T-helper 9 cell (primary cell): ENCODE results near the gene TREML2.
A peak's percentile ranks its signal among the peaks of the same experiment; 100 is the strongest.
"Not testable (repeated sequence)": the region's sequence is repeated elsewhere in the genome, so short reads cannot be mapped to it uniquely, and the experiment has no call there.

Source experiments
- DNase-seq: peaks from one replicate; pipeline ENCODE4 v3.0.0-alpha.2; 2020

Gene TREML2

DNA sequence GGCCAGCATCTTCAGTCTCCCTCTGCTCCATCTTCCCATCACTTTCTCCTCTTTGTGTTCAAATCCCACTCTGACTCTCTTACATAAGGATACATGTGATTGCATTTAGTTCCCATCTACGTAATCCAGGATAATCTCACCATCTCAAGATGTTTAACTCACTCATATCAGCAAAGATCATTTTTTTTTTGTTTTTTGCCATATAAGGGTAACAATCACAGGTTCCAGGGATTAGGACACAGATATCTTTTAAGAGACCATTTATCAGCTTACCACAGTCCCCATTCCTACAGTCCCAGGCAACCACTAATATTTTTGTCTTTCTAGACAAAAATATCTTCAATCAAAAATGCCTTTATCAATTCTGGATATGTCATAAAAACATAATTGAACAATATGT is 3.2 kb upstream of the TREML2 start:
- no peak for DNase-seq

DNA sequence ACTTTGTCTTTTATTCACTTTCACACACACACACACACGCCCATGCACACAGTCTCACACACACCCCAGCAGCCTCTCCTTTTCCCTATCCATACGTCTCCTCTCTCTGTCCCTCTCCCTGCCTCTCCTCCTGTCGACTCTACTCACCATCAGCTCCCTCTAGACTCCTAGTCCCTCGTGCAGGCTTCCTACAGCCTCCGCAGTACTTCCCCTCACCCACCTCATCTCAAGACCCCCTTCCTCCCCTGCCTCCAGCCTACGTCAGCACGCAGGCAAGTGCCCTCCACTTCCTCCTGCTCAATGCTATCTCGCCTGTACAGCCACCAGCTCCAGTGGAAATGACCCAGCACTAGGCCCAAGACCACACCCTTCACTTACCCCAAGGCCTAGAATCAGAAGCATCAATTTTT is 820 bp upstream of the TREML2 start:
- no peak for DNase-seq

- DNase-seq = peak; percentile 21
Measured at GRCh38 chr6:41200296-41200900, 551 bp downstream of the TREML2 start.

GRCh38 chr6:41199552-41200246 is 1.2 kb downstream of the TREML2 start:
- no peak for DNase-seq

DNA sequence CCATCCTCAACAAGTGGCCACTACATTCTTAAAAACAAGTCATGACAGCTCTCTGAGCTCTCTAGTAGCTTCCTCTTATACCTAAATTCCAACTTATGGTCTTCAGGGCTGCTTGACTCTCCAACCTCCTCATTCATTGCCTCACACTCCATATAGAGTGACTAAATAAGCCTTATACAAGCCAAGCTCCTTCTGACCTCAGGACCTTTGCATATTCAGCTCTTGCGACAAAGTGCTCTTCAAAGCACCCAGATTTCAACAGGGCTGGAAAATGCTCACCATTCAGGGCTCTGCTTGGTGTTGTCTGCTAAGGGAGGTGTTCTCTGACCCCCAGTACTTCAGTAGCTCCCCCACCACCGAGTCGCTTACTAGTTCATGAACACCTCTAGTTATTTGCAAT is 3.7 kb downstream of the TREML2 start:
- DNase-seq = no peak

GRCh38 chr6:41194386-41194785 is 6.6 kb downstream of the TREML2 start:
- no peak for DNase-seq

GRCh38 chr6:41193884-41194283 is 7.1 kb downstream of the TREML2 start:
- DNase-seq = no peak

DNA sequence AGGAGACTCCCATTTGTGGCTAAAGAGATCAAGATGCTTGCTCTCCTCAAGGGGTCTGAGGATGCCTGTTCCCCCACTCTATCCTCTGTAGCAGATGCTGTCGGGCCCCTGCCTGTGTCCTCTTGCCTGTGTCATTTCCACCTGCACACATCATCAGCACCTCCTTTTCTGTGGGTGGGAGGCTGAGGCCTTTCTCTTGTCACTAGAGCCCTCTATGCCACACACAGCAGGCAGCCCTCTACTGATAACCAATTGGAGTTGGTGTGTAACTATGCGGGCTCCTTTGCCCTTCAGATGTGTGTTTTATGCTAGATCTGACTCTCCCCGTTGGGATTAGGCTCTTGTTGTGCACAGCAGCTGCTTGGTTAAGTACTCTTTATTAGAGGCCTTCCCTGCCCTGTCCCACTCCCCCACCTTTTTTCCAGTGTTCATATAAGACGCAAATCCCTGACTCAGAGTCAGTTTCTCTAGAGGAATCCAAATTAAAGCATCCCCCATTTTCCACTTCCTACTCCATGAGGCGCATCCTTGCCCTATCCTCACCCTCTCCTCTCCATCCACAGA is 7.7 kb downstream of the TREML2 start:
- DNase-seq = no peak

GRCh38 chr6:41191569-41191968 is 9.4 kb downstream of the TREML2 start:
- peak; percentile 20 for DNase-seq

GRCh38 chr6:41190791-41191190 is 10.2 kb downstream of the TREML2 start:
- DNase-seq = no peak

DNA sequence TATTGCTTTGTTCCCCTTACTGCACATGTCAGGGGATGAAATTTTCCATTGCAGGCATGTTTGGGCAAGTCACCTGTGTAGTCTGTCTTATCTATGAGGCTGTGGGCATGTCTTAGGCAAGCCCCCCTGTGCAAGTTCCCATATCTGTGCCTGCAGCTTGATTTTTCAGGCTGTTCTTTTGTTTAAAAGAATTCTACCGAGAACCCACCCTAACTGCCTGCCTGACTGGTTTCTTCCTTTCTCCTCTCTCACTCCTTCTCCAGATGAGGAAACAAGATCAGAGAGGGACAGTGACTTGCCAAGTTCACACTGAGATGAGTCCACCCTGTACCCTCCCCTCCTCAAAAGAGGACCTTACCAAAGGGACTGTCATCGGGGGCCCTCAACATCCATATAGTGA is 11.0 kb downstream of the TREML2 start:
- no peak for DNase-seq

DNA sequence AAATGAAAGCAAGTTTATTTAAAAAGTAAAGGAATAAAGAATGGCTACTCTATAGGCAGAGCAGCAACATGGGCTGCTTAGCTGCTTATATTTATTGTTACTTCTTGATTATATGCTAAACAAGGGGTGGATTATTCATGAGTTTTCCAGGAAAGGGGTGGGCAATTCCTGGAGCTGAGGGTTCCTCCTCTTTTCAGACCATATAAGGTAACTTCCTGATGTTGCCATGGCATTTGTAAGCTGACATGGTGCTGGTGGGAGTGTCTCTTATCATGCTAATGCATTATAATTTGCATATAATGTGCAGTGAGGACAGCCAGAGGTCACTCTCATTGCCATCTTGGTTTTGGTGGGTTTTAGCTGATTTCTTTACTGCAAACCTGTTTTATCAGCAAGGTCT is 11.9 kb downstream of the TREML2 start:
- DNase-seq = not testable (repeated sequence)

GRCh38 chr6:41187924-41188886 is 12.7 kb downstream of the TREML2 start:
- no peak for DNase-seq

DNA sequence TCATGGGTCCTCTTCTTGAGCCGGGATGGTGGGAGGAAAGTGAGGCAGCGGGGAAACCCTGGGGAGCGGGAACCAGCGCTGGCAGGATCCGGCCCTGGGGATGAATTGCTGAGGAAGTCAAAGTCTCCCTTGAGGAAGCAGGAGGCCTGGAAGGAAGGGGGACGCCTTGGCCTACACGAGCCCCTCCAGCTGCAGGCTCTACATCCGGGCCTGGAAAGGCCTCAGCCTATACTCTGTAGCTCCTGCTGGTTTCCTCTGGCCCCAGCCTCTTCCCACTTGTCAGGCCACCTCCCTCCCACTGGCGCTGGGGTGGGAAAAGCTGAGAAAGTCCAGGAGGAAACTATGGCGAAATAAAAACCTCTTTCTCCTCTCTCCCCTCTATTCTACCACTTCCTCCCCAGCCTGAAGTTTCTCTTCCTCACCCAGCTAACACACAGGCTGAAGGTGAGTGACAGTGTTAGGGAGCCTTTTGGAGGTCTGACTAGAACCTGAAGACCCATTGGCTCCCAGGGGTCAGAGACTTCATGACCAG is 14.9 kb downstream of the TREML2 start:
- no peak for DNase-seq

DNA sequence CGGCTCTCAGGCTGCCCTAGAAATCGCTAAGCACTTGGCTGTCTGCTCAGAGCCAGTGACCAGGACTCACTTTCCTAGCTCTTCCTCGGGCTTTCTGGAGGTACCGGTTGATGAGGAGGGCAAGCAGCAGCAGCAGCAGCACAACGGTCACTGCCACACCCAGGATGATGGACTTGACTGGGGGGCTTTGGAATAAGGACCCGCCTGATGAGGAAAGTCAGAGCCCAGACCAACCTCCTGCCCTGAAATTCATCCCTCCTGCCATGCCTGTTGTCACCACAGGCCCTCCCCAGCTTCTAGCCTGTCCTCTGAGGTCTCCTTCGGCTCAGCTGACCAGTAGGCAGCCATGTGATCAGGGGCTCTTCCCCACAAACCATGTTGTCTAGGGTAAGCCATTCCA is 16.2 kb downstream of the TREML2 start:
- no peak for DNase-seq

DNA sequence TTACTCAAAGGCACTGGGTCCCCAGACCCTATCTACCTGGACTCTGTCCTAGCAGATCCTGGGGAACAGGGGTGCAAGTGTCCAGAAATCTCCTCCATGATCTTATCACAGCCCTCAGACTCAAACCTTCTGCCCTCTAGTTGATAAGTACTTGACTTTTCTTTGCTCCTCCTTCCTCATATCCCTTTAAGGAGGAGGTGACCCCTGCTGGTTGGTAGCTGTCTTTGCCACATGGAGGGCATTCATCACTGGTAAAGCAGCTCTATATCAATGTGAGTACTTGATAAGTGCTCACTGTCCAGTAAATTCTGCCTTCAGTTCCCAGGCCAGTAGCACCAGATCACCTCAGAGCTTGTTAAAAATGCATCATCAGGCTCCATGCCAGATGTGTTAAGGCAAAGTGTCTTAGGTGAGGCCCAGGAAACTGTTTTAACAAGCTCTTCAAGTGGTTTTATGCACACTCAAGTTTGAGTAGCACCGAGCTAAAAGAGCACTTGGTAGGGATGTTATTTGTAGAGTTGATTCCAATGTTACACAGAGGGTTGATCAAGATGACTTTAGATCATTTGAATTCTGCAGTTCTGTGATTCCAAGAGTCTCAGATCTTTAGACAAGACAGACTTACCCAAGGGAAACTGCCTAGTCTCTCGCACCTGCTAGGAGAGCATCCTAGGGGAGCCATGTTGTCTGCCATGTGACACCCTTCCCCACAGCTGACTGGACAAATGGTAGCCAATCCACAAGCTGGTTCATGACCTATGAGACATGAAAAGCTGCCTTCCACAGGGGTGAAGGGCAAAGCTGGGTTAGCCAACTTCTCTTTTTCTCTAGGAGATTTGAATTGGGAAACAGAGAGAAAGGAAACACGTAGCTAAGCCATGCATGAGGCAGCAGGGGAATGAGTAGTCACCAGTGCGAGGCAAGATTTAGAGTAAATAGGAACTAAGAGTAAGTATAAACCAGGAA is 18.6 kb downstream of the TREML2 start:
- DNase-seq = peak; percentile 23

DNA sequence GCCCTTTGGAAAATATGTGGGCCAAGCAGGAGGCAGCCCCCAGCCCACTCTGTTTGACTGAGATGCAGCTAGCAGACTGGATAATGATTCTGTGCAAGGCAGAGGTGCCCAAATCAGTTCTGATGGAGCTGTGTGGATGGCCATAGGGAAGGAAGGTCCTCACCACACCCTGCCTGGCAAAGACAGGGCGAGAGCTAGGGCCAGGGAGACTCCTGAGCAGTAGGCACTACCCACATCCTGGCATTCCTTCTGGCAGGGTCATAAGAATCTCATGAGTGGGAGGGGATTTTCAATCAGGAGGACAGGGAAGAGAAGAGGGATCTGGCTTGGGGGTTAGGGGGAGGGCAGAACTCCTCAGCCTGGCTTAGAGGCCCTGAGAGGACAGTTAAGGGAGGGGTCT is 19.4 kb downstream of the TREML2 start:
- DNase-seq = no peak

DNA sequence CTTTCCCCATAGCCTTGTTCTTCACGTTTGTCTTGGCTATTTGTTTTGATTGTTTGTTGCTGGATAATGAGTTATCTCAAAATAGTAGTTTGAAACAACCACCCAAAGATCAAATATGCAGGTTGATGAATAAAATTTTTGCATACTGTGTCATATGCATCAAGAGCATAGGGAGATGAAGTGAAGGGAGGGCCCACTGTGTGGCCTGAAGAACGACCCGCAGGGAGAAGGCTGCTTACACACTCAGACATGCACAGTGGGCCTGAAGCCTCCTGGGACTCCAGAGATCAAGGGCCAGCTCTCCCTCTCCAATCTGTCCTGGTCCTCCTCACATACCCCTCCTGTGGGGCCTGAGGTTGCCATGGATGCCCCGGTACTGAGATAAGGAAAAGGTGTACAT is 21.8 kb downstream of the TREML2 start:
- no peak for DNase-seq

- no peak for DNase-seq
Measured at GRCh38 chr6:41177695-41178094, 23.3 kb downstream of the TREML2 start.

DNA sequence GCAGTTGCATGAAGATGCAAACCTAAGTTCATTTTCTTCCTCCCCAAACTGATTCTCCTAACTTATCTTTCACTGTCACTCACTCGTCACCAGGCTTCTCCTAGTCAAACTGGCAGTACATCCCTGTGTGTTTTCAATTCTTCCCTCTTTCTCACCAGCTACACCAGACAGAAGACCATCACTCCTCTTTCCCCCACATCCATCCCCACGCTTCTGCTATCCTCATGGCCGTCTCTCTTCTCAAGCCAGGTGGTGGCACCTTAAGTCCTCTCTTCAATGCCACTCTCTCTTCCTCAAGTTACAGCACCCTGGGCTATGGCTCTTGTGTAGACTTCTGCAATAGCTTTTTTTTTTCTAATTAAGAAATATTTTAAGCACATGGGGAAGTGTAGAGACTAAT is 23.7 kb downstream of the TREML2 start:
- no peak for DNase-seq

DNA sequence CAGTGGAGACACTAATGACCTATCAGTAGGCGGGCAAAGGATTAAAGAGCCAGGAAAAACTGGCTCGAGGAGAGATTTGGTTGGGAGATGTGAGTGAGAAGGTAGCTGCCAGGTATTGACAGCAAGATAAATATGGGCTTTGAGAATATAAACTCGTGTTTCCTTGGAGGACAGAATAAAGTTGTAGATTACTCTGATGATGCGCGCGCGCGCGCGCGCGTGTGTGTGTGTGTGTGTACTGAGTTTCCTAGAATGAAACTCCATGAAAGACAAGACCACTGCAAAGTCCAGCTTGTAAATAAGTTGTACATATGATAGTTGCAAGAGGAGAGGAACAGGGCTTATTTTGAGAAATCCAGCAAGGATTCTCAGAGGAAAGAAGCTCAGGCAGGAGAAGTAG is 24.8 kb downstream of the TREML2 start:
- DNase-seq = no peak

DNA sequence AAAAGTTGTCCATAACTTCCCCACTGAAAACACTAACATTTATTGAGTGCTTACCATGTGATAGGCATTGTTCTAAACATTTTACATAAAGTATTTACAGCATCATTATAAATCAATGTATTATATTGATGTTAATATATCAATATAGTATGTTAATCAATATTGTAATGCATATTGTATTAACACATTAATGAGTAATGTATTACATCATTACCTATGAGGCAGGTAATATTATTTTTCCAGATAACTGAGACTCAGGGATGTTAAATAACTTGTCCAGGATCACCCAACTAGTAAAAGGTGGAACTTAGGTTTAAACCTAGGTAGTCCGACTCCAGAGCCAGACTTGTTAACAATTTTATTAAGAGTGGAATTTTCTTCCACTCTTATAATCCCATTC is 25.9 kb downstream of the TREML2 start:
- DNase-seq = no peak
